KOPT-K1 (cell line): ENCODE measurements around the gene BTBD9.

ENCODE experiments used
- H3K27ac ChIP-seq: fragments of 200-600 bp; sonication (generic); 2 replicates; pipeline ENCODE4 v1.5.1; 2016; ENCODE audit warnings: antibody characterized with exemption, mild to moderate bottlenecking, low read depth, low read length; ENCODE audit not compliant: poor library complexity, severe bottlenecking
- H3K36me3 ChIP-seq: fragments of 200-600 bp; sonication (generic); 2 replicates; pipeline ENCODE4 v1.5.1; 2017; ENCODE audit warnings: antibody characterized with exemption, mild to moderate bottlenecking, low read length, moderate library complexity; ENCODE audit not compliant: insufficient read depth
- H3K9me3 ChIP-seq: fragments of 200-600 bp; sonication (generic); 2 replicates; pipeline ENCODE4 v1.5.1; 2017; ENCODE audit warnings: antibody characterized with exemption, low read length, mild to moderate bottlenecking; ENCODE audit not compliant: insufficient read depth, poor library complexity, severe bottlenecking

The BTBD9 gene

DNA sequence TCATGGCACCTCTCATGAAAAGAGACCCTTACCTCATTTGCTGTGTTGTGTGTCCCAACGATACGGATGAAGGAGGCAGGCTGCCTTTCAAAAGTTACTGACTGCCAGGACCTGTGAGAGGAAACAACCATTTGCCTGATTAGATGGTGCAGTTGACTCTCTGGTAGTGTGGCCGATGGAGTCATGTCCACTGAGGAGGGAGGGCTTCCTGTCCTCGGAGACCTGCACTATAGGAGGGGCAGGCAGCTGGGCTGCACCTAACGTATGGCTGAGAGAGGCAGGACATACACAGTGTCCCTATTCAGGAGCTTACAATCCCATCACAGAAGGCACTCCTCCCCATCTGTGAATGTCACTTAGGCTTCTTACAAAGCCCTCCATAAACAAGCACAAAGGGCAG is 447.2 kb downstream of the BTBD9 start:
- H3K9me3 ChIP-seq = no peaks in the 10 kb centered on the region
- H3K27ac ChIP-seq = no peak overlapping the region
- H3K36me3 ChIP-seq = no peaks in the 10 kb centered on the region

DNA sequence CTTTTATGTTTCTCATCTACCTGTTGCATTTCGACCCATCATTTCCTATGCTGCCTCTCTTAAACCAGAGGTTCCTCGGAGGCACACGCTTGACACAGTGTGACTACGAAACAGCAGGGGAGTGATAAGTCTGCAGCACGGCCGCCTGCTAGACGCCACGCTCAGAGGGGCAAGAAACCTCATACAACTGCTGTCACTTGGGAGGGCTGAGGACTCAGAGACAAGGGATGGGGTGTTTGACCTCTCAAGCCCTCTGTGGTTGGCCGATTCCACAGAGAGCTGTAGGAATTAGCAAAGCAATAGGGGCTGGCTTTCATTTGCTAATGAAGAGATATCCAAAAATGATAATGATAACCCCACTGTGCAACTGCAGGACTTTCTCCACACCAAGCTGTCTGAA is 447.7 kb downstream of the BTBD9 start:
- H3K36me3 ChIP-seq = no peaks in the 10 kb centered on the region
- no peak overlapping the region for H3K27ac ChIP-seq
- no peaks in the 10 kb centered on the region for H3K9me3 ChIP-seq

- no peak overlapping the region for H3K27ac ChIP-seq
- no peaks in the 10 kb centered on the region for H3K36me3 ChIP-seq
- no peaks in the 10 kb centered on the region for H3K9me3 ChIP-seq
Observed at GRCh38 chr6:38191418-38191817, 448.3 kb downstream of the BTBD9 start.

DNA sequence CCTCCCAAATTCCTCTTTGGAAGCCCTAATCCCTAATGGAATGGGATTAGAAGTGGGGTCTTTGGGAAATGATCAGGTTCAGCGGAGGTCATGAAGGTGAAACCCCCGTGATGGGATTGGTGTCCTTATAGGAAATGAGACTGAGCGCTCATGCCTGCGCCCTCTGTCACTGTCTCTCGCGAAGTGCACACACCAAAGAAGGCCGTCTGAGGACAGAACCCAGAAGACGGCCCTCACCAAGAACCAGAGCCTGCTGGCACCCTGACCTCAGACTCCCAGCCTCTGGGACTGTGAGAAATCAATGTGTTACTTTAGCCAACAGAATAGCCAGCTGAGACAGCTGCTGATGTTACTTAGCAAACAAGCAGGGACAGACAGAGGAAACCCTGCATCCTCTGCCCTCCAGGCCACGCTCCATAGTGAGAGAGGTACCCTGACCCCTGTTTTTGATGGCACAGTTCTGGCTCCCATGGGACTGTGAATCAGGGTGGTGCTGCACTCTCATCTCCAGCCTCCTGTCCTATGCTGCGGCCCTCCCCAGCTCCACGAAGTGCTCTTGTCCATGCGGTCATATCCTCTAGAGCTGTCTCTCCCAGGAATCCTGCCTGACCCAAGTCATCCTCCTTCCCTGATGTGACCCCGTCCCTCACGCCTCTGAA is 450.9 kb downstream of the BTBD9 start:
- Histone ChIP-seq H3K27ac (no peak overlapping the region), H3K9me3 (no peaks in the 10 kb centered on the region), H3K36me3 (no peaks in the 10 kb centered on the region)

GRCh38 chr6:38187811-38188590 is 451.7 kb downstream of the BTBD9 start:
- Histone ChIP-seq H3K27ac (no peak overlapping the region), H3K36me3 (no peaks in the 10 kb centered on the region), H3K9me3 (no peaks in the 10 kb centered on the region)

- Histone ChIP-seq H3K27ac (no peak overlapping the region), H3K9me3 (no peaks in the 10 kb centered on the region), H3K36me3 (no peaks in the 10 kb centered on the region)
Observed at GRCh38 chr6:38187325-38187724, 452.4 kb downstream of the BTBD9 start.

- Histone ChIP-seq H3K27ac (no peak overlapping the region), H3K9me3 (no peaks in the 10 kb centered on the region), H3K36me3 (no peaks in the 10 kb centered on the region)
Observed at GRCh38 chr6:38185752-38186151, 454.0 kb downstream of the BTBD9 start.

DNA sequence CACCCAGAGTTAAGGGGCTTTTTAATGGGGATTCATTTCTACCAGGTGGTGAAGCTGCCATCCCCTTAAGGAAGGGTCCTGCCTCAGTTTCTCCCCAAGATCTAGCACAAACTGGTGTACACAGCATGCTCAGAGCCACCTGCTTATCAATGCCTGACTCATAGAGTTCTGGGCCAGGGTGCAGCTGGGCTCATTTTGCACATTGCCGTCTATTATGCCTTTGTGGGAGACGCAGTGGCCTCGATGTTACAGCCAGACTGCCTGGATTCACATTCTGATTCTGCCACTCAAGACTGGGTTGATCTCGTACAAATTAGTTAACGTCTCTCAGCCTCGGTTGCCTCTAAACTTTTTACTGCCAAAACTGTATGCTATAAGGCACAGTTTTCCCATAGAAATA is 454.5 kb downstream of the BTBD9 start:
- no peaks in the 10 kb centered on the region for H3K36me3 ChIP-seq
- H3K27ac ChIP-seq = no peak overlapping the region
- H3K9me3 ChIP-seq = no peaks in the 10 kb centered on the region

GRCh38 chr6:38184585-38185080 is 455.1 kb downstream of the BTBD9 start:
- H3K36me3 ChIP-seq = no peaks in the 10 kb centered on the region
- H3K27ac ChIP-seq = no peak overlapping the region
- H3K9me3 ChIP-seq = no peaks in the 10 kb centered on the region

DNA sequence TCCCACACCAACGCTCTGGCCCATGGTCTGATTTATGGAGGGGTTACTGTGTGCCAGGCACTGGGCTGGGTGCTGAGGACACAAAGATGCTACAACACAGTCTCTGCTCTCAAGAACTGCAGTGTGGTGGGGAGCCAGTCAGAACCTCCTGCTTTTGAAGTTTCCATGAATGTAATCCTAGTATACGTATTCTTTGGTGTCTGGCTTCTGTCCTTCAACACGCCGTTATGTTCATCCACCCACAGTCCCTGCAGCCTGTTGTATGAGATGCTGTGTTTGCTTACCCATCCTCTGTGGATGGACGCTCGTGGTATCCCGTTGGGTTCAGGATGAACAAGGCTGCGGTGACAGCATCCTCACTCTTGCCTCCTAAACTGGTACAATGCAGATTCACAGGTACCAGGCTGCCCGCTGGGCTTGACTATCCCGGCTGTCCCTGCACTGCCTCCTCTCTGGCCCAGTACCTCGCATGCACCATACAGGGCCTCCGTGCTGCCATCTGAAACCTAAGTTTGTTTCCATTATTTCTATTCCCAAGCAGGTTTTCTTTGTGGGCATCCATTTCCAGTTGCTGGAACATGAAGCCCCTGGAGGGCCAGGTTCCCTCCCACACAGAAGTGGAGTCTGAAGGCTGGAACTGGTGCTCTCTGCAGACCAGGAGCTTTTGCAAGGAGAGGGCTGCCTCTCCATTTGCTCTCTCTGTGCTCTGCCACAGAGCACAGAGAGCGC is 455.7 kb downstream of the BTBD9 start:
- Histone ChIP-seq H3K27ac (no peak overlapping the region), H3K9me3 (no peaks in the 10 kb centered on the region), H3K36me3 (no peaks in the 10 kb centered on the region)

GRCh38 chr6:38182426-38182825 is 457.3 kb downstream of the BTBD9 start:
- no peak overlapping the region for H3K27ac ChIP-seq
- H3K36me3 ChIP-seq = no peaks in the 10 kb centered on the region
- no peaks in the 10 kb centered on the region for H3K9me3 ChIP-seq

DNA sequence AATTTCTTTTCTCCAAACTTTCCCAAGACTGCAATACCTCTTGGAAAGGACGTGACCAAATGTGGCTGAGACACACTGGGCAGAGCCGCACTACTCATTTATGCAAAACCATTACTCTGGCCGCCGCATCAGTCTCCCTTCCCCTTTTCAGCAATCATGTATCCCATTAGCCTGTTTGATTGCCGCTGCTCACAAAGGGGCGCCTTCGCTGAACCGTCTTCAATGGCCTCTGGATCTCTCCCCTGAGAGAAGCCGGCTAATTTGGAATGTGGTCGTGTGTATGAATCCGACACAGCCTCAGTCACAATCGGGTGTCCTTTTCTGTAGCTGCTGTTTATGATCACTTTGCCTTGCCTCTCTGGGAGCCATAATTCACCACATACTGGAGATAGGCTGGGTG is 459.1 kb downstream of the BTBD9 start:
- Histone ChIP-seq H3K27ac (no peak overlapping the region), H3K9me3 (no peaks in the 10 kb centered on the region), H3K36me3 (no peaks in the 10 kb centered on the region)

DNA sequence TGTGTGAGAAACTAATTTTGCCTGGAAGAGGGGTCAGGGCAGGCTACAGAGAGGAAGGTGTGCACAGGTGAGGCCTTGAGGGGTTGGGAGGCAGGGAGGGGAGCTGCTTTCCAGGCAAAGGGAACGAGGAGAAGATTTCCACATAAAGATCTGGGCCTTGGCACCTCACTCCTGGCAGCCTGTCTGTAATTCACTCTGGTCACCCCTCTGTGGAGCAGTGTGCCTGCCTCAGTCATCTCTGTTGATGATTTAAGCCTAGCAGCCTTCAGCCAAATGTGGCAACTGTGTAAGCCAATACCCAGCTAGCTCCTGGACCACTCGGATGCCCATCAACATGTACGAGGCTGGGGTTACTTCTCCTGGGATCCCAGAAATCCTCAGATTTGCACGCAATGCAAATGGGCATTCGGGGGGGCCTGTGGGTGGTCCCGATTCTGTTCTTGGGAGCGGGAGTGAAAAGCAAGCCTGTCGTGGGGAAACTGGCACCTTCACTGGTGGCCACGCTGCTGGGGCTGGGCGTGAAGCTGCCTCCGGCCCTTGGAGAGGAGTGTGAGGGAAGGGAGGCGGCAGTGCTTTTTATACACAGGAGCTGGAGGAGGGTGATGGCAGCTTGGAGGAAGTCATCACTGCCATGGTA is 459.8 kb downstream of the BTBD9 start:
- H3K9me3 ChIP-seq = no peaks in the 10 kb centered on the region
- no peaks in the 10 kb centered on the region for H3K36me3 ChIP-seq
- H3K27ac ChIP-seq = no peak overlapping the region

DNA sequence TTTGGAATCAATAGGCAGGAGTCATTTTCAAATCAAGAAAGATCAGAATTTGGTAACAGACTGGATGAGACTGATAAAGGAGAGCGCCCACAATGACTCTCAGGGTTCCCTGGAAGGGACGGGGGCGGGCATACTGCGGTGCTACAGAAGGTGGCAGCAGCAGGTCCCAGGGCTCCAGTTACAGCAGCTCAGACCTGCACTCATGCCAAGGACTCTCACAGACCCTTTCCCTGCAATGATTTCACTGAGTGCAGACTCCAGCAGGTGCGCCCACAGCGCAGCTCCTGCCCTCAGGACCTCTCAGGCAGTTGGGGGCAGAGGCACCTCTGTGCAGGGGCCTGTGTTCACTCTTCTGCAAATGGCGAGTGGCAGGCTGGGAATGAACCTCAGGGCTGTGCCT is 460.4 kb downstream of the BTBD9 start:
- Histone ChIP-seq H3K27ac (no peak overlapping the region), H3K9me3 (no peaks in the 10 kb centered on the region), H3K36me3 (no peaks in the 10 kb centered on the region)

DNA sequence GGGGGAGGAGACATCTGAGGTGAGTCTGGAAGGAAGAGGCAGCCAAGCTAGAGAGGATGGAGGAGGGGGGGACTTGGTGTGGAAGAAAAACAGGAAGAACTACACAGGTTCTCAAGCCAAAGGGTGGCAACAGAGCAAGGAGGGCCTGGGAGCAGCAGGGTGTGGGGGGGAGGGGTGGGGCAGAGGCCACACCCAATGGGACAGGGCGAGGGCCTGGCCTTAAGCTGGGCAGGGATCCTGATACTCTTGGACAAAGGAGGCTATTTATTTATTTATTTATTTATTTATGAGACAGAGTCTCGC is 461.2 kb downstream of the BTBD9 start:
- H3K36me3 ChIP-seq = no peaks in the 10 kb centered on the region
- no peaks in the 10 kb centered on the region for H3K9me3 ChIP-seq
- no peak overlapping the region for H3K27ac ChIP-seq
